ENCODE measurements around the gene ACSF3. TPM values are rescaled to one million over a fixed set of nuclear protein-coding genes. Genes with fewer than 3 reads are reported as not detected.

ACSF3 gene
- total and polyA plus RNA-seq, 4 donors, result 15.3 to 27.3 (median 18.8) TPM

DNA sequence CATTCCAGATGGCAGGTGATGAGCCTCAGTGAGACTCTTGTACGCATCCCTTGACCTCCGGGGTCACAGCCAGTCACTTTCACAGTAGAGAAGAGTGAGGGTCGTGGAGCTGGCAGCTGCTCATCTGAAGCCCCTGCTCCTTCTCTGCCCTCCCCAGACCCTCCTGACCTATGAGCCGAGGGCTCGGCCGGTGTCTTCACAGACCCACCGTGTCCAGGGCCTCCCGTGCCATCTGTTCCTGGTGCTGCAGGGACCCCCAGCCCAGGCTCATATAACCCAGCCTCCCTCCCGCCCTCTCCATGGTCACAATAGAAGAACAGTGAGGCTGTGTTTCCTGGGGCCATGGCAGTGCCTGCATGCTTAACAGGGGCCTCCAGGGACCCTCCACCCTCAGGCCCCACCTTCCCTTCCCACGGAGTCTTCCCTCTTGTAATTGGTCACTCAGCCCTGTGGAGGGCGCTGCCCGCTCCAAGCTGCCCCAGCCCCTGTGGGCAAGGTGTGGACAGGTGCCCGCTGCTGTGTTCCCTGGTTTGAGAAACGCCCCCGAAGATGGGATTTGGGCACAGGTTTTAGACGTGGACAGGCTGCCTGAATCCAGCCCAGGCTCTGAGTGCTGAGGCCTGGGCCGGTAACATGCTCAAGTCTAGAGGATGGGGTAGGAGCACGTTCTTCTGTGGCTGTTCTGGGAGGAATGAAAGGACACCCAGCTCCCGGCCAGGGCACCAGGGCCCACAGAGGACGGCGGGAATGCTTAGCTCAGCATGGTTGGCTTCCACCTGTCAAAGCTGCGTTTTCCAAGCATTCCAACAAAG is 38.7 kb downstream of the ACSF3 start:
- Histone ChIP-seq H3K36me3 (ENCODE audit: control insufficient read depth in 4 of 4, insufficient read depth in 3 of 4, low read depth in 1 of 4, low read length in 3 of 4) (peaks cover 3 to 24% (median 14%) of the 10 kb centered on the region in 4 donors), H3K9ac (ENCODE audit: low read depth in 1 of 2, low read length in 2 of 2) (no peak overlapping the region), H3K27ac (ENCODE audit: low read depth in 1 of 2, low read length in 2 of 2) (no peak overlapping the region), H3K4me1 (ENCODE audit: control insufficient read depth in 4 of 4, insufficient read depth in 4 of 4, low read length in 3 of 4) (no peaks in the 10 kb centered on the region), H3K4me3 (ENCODE audit: low read depth in 1 of 3, low read length in 3 of 3) (no peak overlapping the region), H3K27me3 (ENCODE audit: control insufficient read depth in 4 of 4, insufficient read depth in 4 of 4, low read length in 3 of 4) (no peaks in the 10 kb centered on the region), H3K9me3 (ENCODE audit: control insufficient read depth in 4 of 4, low read length in 3 of 4) (no peaks in the 10 kb centered on the region)
- DNase-seq (ENCODE audit: low spot score), result no peak
- 98% methylated on average over 22 of the region's 22 CpGs for WGBS
- no peak for TF ChIP-seq RAD21 (IDR thresholded peaks at IDR 0.05)
- no peak for TF ChIP-seq FOXA2 (IDR thresholded peaks at IDR 0.05)
- no peak for TF ChIP-seq EGR1 (IDR thresholded peaks at IDR 0.05; ENCODE audit: low read depth in 2 of 2)
- TF ChIP-seq NR2F2 (IDR thresholded peaks at IDR 0.05), result no peak
- TF ChIP-seq, protein P1, sequence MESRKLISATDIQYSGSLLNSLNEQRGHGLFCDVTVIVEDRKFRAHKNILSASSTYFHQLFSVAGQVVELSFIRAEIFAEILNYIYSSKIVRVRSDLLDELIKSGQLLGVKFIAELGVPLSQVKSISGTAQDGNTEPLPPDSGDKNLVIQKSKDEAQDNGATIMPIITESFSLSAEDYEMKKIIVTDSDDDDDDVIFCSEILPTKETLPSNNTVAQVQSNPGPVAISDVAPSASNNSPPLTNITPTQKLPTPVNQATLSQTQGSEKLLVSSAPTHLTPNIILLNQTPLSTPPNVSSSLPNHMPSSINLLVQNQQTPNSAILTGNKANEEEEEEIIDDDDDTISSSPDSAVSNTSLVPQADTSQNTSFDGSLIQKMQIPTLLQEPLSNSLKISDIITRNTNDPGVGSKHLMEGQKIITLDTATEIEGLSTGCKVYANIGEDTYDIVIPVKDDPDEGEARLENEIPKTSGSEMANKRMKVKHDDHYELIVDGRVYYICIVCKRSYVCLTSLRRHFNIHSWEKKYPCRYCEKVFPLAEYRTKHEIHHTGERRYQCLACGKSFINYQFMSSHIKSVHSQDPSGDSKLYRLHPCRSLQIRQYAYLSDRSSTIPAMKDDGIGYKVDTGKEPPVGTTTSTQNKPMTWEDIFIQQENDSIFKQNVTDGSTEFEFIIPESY (IDR thresholded peaks at IDR 0.05), result no peak
- TF ChIP-seq SP1 (IDR thresholded peaks at IDR 0.05), result no peak
- no peak for TF ChIP-seq CTCF (IDR thresholded peaks at IDR 0.05; ENCODE audit: low read depth, low read length, missing input control)
- no peak for TF ChIP-seq TAF1 (conservative IDR thresholded peaks at IDR 0.05)
- no peak for TF ChIP-seq MAX (IDR thresholded peaks at IDR 0.05)
- no peak for TF ChIP-seq GABPA (IDR thresholded peaks at IDR 0.05 in 1 of 2, conservative IDR thresholded peaks at IDR 0.05 in 1 of 2)
- TF ChIP-seq FOXA1 (IDR thresholded peaks at IDR 0.05), result no peak

- no peak for DNase-seq (ENCODE audit: low spot score)
- TF ChIP-seq GABPA (IDR thresholded peaks at IDR 0.05 in 1 of 2, conservative IDR thresholded peaks at IDR 0.05 in 1 of 2) (no peak), HNF4A (conservative IDR thresholded peaks at IDR 0.05) (no peak), SP1 (IDR thresholded peaks at IDR 0.05) (no peak), JUND (IDR thresholded peaks at IDR 0.05) (no peak), CTCF (IDR thresholded peaks at IDR 0.05; ENCODE audit: low read depth, low read length, missing input control) (no peak), FOXA2 (IDR thresholded peaks at IDR 0.05) (no peak), YY1 (IDR thresholded peaks at IDR 0.05) (no peak), MAX (IDR thresholded peaks at IDR 0.05) (no peak), FOXA1 (IDR thresholded peaks at IDR 0.05) (no peak), ATF3 (IDR thresholded peaks at IDR 0.05) (no peak)
- Histone ChIP-seq H3K27ac (ENCODE audit: low read depth in 1 of 2, low read length in 2 of 2) (no peak overlapping the region), H3K4me3 (ENCODE audit: low read depth in 1 of 3, low read length in 3 of 3) (no peak overlapping the region), H3K9ac (ENCODE audit: low read depth in 1 of 2, low read length in 2 of 2) (no peak overlapping the region), H3K27me3 (ENCODE audit: control insufficient read depth in 4 of 4, insufficient read depth in 4 of 4, low read length in 3 of 4) (no peaks in the 10 kb centered on the region), H3K4me1 (ENCODE audit: control insufficient read depth in 4 of 4, insufficient read depth in 4 of 4, low read length in 3 of 4) (no peaks in the 10 kb centered on the region), H3K36me3 (ENCODE audit: control insufficient read depth in 4 of 4, insufficient read depth in 3 of 4, low read depth in 1 of 4, low read length in 3 of 4) (peaks cover 3 to 27% (median 14%) of the 10 kb centered on the region in 4 donors), H3K9me3 (ENCODE audit: control insufficient read depth in 4 of 4, low read length in 3 of 4) (no peaks in the 10 kb centered on the region)
- 96% methylated on average over 25 of the region's 25 CpGs for WGBS
These were observed 39.9 kb downstream of the ACSF3 start for GRCh38 chr16:89133457-89134127.
